Measurements from ENCODE around the gene RASAL3.

Gene RASAL3

GRCh38 chr19:15453906-15454860 lies 10.2 kb downstream of the RASAL3 start:
- TF ChIP-seq Cebpa-rat (IDR thresholded peaks at IDR 0.05) = no peak
- Histone ChIP-seq H3K4me1 (peaks cover 0 to 39% (median 14%) of the 10 kb centered on the region in 10 experiments; a peak in 17 of 20 replicates), H3K27ac (no peak overlapping the region), H4K20me1 (peaks cover 0 to 74% (median 8%) of the 10 kb centered on the region in 11 experiments; a peak in 10 of 22 replicates), H3K4me2 (no peak overlapping the region), H3K36me3 (peaks cover 16 to 80% (median 75%) of the 10 kb centered on the region in 11 experiments; a peak in 21 of 22 replicates), H3K9me3 (replicated peaks in 1 of 11) (peaks cover 0 to 8% (median 0%) of the 10 kb centered on the region in 11 experiments; a peak in 5 of 22 replicates), H3K9ac (no peak overlapping the region), H3K27me3 (no peaks in the 10 kb centered on the region), H3K4me3 (no peak overlapping the region)

DNA sequence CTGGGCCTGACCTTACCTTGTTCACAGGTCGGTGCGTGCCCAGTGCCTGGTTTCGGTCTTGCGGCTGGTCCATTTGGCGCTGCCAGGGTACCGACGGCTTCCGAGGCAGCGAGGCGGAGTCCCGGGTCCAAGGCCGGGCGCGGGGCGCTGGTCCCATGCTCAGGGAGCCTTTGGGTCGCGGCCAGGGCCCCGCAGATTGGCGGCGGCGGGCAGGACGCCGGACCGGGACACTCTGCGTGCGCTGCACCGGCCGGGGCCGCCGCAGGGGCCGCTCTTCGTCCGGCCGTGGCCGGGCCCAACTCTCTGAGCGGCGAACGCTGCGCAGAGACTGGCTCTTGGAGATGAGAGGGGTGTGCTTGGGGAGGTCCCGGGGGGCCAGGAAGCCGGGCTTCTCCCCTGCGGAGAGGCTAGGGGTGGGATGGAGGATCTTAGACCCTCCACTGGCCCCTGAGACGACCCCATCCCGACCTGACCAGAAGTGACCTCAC lies 11.2 kb downstream of the RASAL3 start:
- Histone ChIP-seq H3K4me1 (peaks cover 0 to 46% (median 21%) of the 10 kb centered on the region in 10 experiments; a peak in 17 of 20 replicates), H3K36me3 (peaks cover 16 to 72% (median 64%) of the 10 kb centered on the region in 11 experiments; a peak in 21 of 22 replicates), H3K4me3 (no peak overlapping the region), H3K27ac (no peak overlapping the region), H3K27me3 (no peaks in the 10 kb centered on the region), H4K20me1 (peaks cover 0 to 68% (median 8%) of the 10 kb centered on the region in 11 experiments; a peak in 10 of 22 replicates), H3K9me3 (replicated peaks in 1 of 11) (peaks cover 0 to 8% (median 0%) of the 10 kb centered on the region in 11 experiments; a peak in 5 of 22 replicates), H3K4me2 (peak overlapping the region in 1 of 11 experiments; percentile 1; a peak in 2 of 22 replicates), H3K9ac (no peak overlapping the region)
- no peak for TF ChIP-seq Cebpa-rat (IDR thresholded peaks at IDR 0.05)

DNA sequence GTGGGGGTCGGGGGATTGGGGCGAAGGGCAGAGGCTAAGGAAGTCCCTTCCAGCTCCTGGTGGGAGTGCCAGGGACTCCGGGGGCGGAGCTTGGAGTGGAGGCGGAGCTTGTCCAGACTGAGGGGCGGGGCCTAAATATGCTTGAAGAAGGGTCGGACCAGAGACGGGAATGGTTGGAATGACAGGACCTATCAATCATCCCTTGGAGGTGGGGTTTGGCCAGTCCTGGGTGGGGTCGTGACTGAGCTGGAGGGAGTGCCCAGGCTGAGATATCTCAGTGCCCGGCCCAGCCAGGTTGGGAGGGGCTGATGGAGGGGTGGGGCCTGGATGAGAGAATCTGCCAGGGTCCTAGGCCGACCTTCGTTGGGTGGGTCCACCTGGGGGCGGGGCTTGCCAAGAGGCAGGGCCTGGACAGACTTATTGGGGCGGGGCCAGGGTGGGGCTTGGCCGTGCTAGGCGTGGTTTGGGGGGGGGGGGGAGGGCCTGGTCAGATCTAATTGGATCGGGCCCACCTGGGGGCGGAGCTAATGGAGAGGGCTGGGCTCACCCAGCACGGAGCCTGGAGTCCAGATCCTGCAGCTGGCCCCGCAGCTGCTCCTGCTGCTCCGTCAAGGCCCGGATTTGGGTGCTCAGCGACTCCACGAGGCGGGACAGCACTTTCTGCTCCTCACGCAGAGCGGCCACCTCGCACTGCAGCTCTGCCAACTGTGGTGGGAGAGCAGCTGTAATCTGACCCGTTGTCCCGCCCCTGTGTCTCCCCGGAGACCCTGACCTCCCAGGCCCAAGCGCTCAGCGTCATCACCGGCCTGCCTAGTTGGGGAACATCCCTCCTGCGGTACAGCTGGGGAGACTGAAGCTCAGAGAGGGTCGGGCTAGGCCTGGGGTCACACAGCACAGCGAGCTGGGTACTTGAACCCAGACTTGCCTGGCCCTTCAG lies 12.0 kb downstream of the RASAL3 start:
- Histone ChIP-seq H3K36me3 (peaks cover 11 to 65% (median 59%) of the 10 kb centered on the region in 11 experiments; a peak in 21 of 22 replicates), H3K9ac (no peak overlapping the region), H3K27me3 (no peaks in the 10 kb centered on the region), H3K4me2 (peak overlapping the region in 1 of 11 experiments; percentile 1; a peak in 2 of 22 replicates), H3K4me1 (peaks cover 0 to 46% (median 20%) of the 10 kb centered on the region in 10 experiments; a peak in 17 of 20 replicates), H3K4me3 (no peak overlapping the region), H4K20me1 (peaks cover 0 to 67% (median 5%) of the 10 kb centered on the region in 11 experiments; a peak in 10 of 22 replicates), H3K27ac (no peak overlapping the region), H3K9me3 (replicated peaks in 1 of 11) (peaks cover 0 to 8% (median 0%) of the 10 kb centered on the region in 11 experiments; a peak in 5 of 22 replicates)
- no peak for TF ChIP-seq Cebpa-rat (IDR thresholded peaks at IDR 0.05)

DNA sequence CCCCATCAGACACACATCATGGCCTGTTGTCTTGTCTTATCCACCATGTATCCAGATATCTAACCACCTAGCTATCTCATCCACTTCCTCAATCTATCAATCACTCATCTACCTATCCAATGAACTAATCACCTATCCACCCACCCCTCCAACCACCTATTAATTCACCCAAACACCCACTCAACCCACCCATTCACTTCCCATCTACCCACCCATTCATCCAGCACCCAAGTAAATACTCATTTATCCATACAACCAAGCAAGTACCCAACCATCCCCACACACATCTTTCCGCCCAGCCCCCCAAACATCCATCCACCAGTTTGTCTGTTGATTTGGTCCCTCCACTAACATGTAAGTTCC lies 13.8 kb downstream of the RASAL3 start:
- H3K9ac ChIP-seq = no peak overlapping the region
- H3K4me1 ChIP-seq = peaks cover 0 to 61% (median 37%) of the 10 kb centered on the region in 10 experiments; a peak in 17 of 20 replicates
- peaks cover 0 to 8% (median 0%) of the 10 kb centered on the region in 11 experiments; a peak in 1 of 22 replicates for H3K9me3 ChIP-seq (replicated peaks in 1 of 11)
- TF ChIP-seq Cebpa-rat (IDR thresholded peaks at IDR 0.05) = no peak
- H3K4me2 ChIP-seq = peak overlapping the region; percentile 30 to 99 (median 65); a peak in 16 of 22 replicates
- H3K36me3 ChIP-seq = peaks cover 8 to 56% (median 41%) of the 10 kb centered on the region in 11 experiments; a peak in 21 of 22 replicates
- H3K4me3 ChIP-seq = peak overlapping the region in 1 of 10 experiments; percentile 41; a peak in 1 of 20 replicates
- H4K20me1 ChIP-seq = peaks cover 0 to 55% (median 11%) of the 10 kb centered on the region in 11 experiments; a peak in 8 of 22 replicates
- H3K27me3 ChIP-seq = no peaks in the 10 kb centered on the region
- peak overlapping the region in 6 of 11 experiments; percentile 44 to 86 (median 54); a peak in 8 of 22 replicates for H3K27ac ChIP-seq

DNA sequence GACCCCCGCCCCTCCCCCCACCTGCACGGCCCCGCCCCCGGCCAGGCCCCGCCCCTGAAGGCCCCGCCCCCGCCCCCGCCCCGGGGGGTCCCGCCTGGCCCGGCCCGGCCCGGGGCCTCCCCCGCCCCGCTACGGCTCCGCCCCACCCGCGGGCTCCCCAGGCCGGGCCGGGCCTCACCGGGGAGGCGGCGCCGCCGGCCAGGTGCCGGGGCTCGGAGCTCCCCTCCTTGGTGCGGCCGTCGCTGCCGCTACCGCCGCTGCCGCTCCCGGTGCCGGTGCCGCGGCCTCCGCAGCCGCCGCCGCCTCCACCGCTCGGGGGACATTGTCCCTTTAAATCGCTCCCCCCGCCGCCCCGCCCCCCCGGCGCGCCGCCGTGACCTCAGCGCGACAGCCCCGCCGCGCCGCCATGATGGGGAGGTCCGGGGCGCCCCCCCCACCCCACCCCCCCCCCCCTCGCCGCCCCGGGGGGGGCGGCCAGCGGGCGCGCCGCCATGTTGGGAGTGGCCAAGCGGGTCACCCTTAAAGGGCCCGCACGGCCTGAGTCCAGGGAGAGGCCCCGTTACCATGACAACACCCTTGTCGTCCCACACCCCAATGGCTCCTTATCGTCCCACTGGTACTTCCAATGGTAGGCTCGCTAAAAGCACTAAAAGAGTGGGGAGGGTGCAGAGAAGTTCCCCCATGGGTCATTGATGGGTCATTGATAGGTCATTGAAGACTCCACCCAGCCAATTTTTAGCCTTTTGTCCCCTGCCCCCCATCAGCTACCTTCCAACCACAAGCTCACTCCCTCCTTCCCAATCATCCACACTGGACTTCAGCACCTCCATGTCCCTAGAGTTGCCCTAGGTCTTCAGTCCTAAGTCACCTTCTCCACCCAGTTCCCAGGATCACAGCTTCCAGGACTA lies 14.5 kb downstream of the RASAL3 start, which contains the start of gene WIZ:
TSS of gene WIZ (minus strand) at position 337 of the 908 bp plus-strand sequence. CDS start 1,649 bp downstream, outside the sequence.
- Histone ChIP-seq H4K20me1 (peaks cover 0 to 49% (median 11%) of the 10 kb centered on the region in 11 experiments; a peak in 8 of 22 replicates), H3K9me3 (replicated peaks in 1 of 11) (peaks cover 0 to 8% (median 0%) of the 10 kb centered on the region in 11 experiments; a peak in 1 of 22 replicates), H3K4me3 (peak within 1 kb of the TSS; percentile 58 to 75 (median 66)), H3K36me3 (peaks cover 8 to 52% (median 34%) of the 10 kb centered on the region in 11 experiments; a peak in 21 of 22 replicates), H3K27me3 (no peaks in the 10 kb centered on the region), H3K27ac (peak within 1 kb of the TSS; percentile 50 to 86 (median 74)), H3K9ac (peak within 1 kb of the TSS; percentile 63 to 90 (median 78)), H3K4me1 (peaks cover 0 to 68% (median 41%) of the 10 kb centered on the region in 10 experiments; a peak in 17 of 20 replicates), H3K4me2 (peak within 1 kb of the TSS; percentile 95 to 99 (median 99))
- TF ChIP-seq Cebpa-rat (IDR thresholded peaks at IDR 0.05) = no peak

DNA sequence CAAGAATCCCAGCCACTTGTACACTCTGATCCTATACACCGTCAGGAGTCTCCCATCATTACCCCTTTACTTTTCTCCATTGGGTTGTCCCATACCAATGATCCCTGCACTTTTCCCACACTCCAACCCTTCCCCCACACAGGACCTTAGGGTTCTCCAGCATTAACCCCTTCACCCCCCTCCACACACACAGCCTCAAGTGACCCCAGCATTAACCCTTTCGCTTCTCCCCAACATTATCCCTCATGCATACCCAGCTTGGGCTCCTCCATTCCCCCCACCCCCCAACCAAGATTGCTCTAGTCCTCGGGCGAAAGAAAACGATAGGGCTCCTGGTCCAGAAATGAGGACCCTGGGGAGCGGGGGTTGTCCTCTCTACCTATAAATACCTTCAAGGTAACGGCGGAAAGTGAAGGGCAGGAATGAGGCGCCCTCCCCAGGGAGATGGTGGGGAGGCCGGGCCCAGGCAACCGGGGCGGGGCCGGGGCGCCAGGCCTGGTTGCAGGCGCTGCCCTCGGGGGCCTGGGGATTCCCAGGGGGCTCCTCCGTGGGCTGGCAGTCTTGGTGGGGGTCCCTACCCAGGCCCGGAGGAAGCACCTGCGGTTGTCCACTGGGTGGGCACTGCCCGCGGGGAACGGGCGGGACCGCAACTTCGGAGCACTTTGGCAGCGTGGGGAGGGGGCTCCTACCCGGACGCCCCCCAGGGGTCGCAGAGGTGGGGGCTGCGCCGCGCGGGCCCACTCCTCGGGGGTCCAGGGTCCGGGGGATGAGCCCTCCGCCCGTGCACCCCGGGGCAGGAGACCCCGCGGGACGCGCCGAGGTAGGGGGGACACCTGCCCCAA lies 15.3 kb downstream of the RASAL3 start:
- Histone ChIP-seq H3K9me3 (replicated peaks in 1 of 11) (peaks cover 0 to 8% (median 0%) of the 10 kb centered on the region in 11 experiments; a peak in 1 of 22 replicates), H3K4me1 (peaks cover 0 to 72% (median 41%) of the 10 kb centered on the region in 10 experiments; a peak in 17 of 20 replicates), H4K20me1 (peaks cover 0 to 41% (median 8%) of the 10 kb centered on the region in 11 experiments; a peak in 8 of 22 replicates), H3K4me2 (peak overlapping the region; percentile 95 to 99 (median 99)), H3K36me3 (peaks cover under 1 to 46% (median 26%) of the 10 kb centered on the region in 11 experiments; a peak in 20 of 22 replicates), H3K27me3 (no peaks in the 10 kb centered on the region), H3K9ac (peak overlapping the region; percentile 55 to 90 (median 74)), H3K27ac (peak overlapping the region; percentile 47 to 86 (median 65); a peak in 21 of 22 replicates), H3K4me3 (peak overlapping the region; percentile 58 to 75 (median 66))
- TF ChIP-seq Cebpa-rat (IDR thresholded peaks at IDR 0.05) = no peak

Data from BLaER1 treated with 17β-estradiol and CSF1 and Interleukin-3, amounts not matched to agents 10 nM and 100 nM (cell line).